Osteoblast (primary cell): ENCODE measurements around the gene PODXL2. TPM values are rescaled to one million over a fixed set of nuclear protein-coding genes. Genes with fewer than 3 reads are reported as not detected.

Experiments
- DNase-seq: peaks from one replicate; pipeline ENCODE4 v3.0.0; 2011; ENCODE audit warnings: low spot score, mixed read lengths; ENCODE audit not compliant: insufficient read length; ENCODE audit errors: missing footprints
- H2AFZ ChIP-seq: 2 replicates; pipeline ENCODE4 v1.6.0; 2011; ENCODE audit warnings: mild to moderate bottlenecking, low read length
- H3K27ac ChIP-seq: 2 replicates; pipeline ENCODE4 v1.5.1; 2011; ENCODE audit warnings: mild to moderate bottlenecking, low read depth, low read length, moderate library complexity
- H3K27me3 ChIP-seq: 2 replicates; pipeline ENCODE4 v1.6.0; 2012; ENCODE audit warnings: mild to moderate bottlenecking, control low read depth, inconsistent platforms, low read length, moderate library complexity; ENCODE audit not compliant: insufficient read depth
- H3K36me3 ChIP-seq: 2 replicates; pipeline ENCODE4 v1.5.1; 2011; ENCODE audit warnings: mild to moderate bottlenecking, low read length, control low read depth, moderate library complexity; ENCODE audit not compliant: insufficient read depth
- H3K4me1 ChIP-seq: 2 replicates; pipeline ENCODE4 v1.5.1; 2011; ENCODE audit warnings: mild to moderate bottlenecking, low read length, control low read depth, moderate library complexity; ENCODE audit not compliant: insufficient read depth
- H3K4me2 ChIP-seq: 2 replicates; pipeline ENCODE4 v1.6.0; 2011; ENCODE audit warnings: mild to moderate bottlenecking, low read length; ENCODE audit not compliant: insufficient read depth
- H3K4me3 ChIP-seq: fragments of 200-600 bp; sonication (generic); 3 replicates; pipeline ENCODE4 v1.5.1; 2012; ENCODE audit warnings: mild to moderate bottlenecking, low read length, inconsistent platforms; ENCODE audit not compliant: insufficient read depth
- H3K79me2 ChIP-seq: 2 replicates; pipeline ENCODE4 v1.6.0; 2012; ENCODE audit warnings: mild to moderate bottlenecking, low read length, control low read depth, inconsistent platforms; ENCODE audit not compliant: insufficient read depth
- H3K9me3 ChIP-seq: 2 replicates; pipeline ENCODE4 v1.5.1; 2011; ENCODE audit warnings: low read depth, low read length, control low read depth
- H4K20me1 ChIP-seq: 2 replicates; pipeline ENCODE4 v1.6.0; 2012; ENCODE audit warnings: mild to moderate bottlenecking, low read length, control low read depth; ENCODE audit not compliant: insufficient read depth
- total RNA-seq: library from RNA; depleted of rRNA; stranded (reverse); fragments of >200 nt; gene quantifications from 2 replicates; pipeline ENCODE4 v1.2.3, GENCODE V29; 2012
- TF ChIP-seq, protein P1 (sequence below): IDR thresholded peaks from 2 replicates; pipeline ENCODE4 v1.5.1; 2011; ENCODE audit warnings: mild to moderate bottlenecking, low read depth, low read length, moderate library complexity; ENCODE audit errors: extremely low read depth

PODXL2 gene
- total RNA-seq, 1 donor, result 0.36 TPM

DNA sequence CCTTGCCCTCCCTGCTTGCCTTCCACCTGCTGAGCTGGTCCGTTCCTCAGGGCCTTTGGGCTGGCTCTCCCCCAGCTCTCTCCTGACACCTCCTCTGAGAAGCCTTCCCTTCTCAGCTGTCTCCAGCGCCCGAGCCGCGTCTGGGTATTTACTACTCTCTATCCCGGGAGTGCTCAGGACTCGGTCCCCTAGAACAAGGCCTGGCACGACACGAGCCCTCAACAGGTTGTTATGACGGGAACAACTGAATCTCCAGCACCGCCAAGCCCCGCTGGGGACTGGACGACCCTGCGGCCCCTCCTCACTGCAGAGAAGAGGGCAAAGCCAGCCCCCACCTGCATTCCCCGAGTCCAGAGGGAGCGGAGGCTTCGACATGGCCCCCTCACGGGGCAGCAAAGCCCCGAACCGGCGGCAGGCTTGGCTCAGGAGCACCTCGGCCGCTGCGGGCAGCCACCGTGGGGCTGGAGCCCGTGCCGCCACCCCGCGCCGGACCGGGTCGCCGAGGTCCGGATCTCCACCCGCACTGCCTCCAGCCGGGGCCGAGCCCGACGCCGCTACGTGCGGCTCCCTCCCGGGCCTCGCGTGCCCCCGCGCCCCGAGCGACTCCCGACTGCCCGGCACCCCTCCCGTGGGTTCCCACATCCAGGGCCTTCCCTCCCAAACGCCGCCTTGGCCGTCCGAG, 39.2 kb upstream of the PODXL2 start:
- TF ChIP-seq, protein P1, sequence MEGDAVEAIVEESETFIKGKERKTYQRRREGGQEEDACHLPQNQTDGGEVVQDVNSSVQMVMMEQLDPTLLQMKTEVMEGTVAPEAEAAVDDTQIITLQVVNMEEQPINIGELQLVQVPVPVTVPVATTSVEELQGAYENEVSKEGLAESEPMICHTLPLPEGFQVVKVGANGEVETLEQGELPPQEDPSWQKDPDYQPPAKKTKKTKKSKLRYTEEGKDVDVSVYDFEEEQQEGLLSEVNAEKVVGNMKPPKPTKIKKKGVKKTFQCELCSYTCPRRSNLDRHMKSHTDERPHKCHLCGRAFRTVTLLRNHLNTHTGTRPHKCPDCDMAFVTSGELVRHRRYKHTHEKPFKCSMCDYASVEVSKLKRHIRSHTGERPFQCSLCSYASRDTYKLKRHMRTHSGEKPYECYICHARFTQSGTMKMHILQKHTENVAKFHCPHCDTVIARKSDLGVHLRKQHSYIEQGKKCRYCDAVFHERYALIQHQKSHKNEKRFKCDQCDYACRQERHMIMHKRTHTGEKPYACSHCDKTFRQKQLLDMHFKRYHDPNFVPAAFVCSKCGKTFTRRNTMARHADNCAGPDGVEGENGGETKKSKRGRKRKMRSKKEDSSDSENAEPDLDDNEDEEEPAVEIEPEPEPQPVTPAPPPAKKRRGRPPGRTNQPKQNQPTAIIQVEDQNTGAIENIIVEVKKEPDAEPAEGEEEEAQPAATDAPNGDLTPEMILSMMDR, result no peak
- H3K4me1 ChIP-seq, result peaks cover 34% of the 10 kb centered on the region
- no peaks in the 10 kb centered on the region for H3K27me3 ChIP-seq
- peak overlapping the region; percentile 91 for H3K4me3 ChIP-seq
- peak overlapping the region; percentile 97 for H3K4me2 ChIP-seq
- peak overlapping the region; percentile 90 for H3K27ac ChIP-seq
- H4K20me1 ChIP-seq, result peaks cover 49% of the 10 kb centered on the region
- peak overlapping the region; percentile 72 for H2AFZ ChIP-seq
- DNase-seq, result peak; percentile 90
- no peaks in the 10 kb centered on the region for H3K9me3 ChIP-seq
- no peaks in the 10 kb centered on the region for H3K36me3 ChIP-seq
- H3K79me2 ChIP-seq, result peaks cover 54% of the 10 kb centered on the region

DNA sequence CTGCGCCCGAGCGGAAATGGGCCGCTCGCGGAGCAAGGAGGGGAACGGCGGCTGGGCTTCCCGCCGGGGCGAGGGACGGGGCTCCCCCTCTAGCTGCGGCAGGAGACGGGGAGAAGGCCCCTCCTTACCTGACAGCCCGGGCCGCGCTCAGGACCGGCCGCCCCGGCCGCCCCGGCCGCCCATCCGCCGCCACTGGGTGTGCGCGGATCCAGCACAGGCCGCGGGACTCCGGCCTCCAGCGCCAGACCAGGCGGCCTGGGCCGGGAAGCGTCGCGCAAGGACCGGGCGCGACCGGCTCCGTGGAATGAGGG, 38.7 kb upstream of the PODXL2 start:
- Histone ChIP-seq H3K27ac (peak overlapping the region; percentile 90), H3K36me3 (no peaks in the 10 kb centered on the region), H3K9me3 (no peaks in the 10 kb centered on the region), H3K4me1 (peaks cover 32% of the 10 kb centered on the region), H3K79me2 (peaks cover 49% of the 10 kb centered on the region), H2AFZ (peak overlapping the region; percentile 72), H4K20me1 (peaks cover 44% of the 10 kb centered on the region), H3K4me3 (peak overlapping the region; percentile 91), H3K27me3 (no peaks in the 10 kb centered on the region), H3K4me2 (peak overlapping the region; percentile 97)
- DNase-seq, result no peak
- TF ChIP-seq, protein P1, result no peak

DNA sequence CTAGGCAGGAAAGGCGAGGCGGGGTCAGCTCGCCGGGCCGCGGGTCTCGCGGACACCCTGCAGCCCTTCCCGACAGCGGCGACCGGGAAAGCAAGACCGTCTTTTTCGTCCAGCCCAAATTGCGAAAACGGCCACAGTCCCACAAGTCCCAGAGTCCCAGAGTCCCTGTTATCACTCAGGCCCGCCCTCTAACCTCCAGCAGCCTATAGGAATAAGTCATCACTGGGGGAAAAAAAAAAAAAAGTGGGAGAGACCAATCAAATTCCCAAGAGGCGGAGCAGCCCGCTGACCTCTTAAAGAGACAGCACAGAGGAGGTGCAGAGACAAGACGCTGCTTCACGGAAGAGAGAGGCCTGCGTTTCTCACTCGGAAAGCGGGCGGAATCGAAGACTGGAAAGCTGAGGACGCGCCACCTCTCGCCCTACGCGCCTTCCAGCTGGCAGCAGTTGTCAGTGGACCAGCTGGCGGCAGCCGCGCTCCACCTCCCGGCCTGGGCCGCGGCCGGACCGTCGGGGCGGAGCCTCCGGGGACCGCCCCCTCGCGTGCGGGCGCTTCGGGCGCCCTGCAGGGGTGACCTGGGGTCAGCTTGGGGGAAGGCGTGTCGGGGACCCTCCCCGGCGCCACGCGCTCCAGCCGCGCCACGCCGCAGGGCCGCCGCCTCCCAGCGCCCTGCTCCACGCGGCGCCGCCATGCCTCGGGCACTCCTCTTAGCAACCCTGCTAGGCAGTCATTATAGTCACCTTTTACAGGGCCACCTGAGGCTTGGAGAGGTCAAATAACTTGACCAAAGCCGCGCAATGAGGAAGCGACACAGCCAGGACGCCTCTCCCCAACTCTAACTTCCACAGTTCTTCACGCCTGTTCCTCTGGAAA, 38.2 kb upstream of the PODXL2 start, which contains the start of gene TPRA1:
TPRA1 (minus strand) TSS at position 141 of the 873 bp plus-strand sequence. CDS start 10,587 bp downstream, outside the sequence.
- peak within 1 kb of the TSS; percentile 91 for H3K4me3 ChIP-seq
- no peaks in the 10 kb centered on the region for H3K36me3 ChIP-seq
- DNase-seq, result peak; percentile 100
- H3K27me3 ChIP-seq, result no peaks in the 10 kb centered on the region
- peaks cover 43% of the 10 kb centered on the region for H3K79me2 ChIP-seq
- no peaks in the 10 kb centered on the region for H3K9me3 ChIP-seq
- H3K4me1 ChIP-seq, result peaks cover 26% of the 10 kb centered on the region
- H3K27ac ChIP-seq, result peak within 1 kb of the TSS; percentile 90
- H3K4me2 ChIP-seq, result peak within 1 kb of the TSS; percentile 97
- H2AFZ ChIP-seq, result peak within 1 kb of the TSS; percentile 95
- TF ChIP-seq, protein P1, result no peak
- H4K20me1 ChIP-seq, result peaks cover 38% of the 10 kb centered on the region

DNA sequence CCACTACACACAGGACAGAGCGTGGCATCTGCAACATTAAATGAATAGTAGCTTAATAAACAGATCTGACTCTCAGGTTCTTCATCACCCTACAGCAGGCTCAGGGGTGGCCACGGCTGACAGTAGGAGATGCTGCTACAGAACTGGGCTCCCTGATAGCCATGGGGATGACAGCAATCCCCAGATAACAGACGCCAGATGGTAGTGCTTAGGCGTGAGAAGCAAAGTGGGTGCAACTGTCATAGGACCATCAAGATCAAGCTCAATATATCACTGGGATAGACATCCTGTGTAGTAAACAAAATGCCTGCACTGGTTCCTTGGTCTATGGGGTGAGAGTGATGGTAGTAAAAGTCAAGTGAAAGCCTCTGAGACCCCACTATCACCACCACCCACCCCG, 35.8 kb upstream of the PODXL2 start:
- TF ChIP-seq, protein P1, result no peak
- H3K4me1 ChIP-seq, result peaks cover 23% of the 10 kb centered on the region
- no peaks in the 10 kb centered on the region for H3K9me3 ChIP-seq
- H3K79me2 ChIP-seq, result peaks cover 20% of the 10 kb centered on the region
- H3K4me3 ChIP-seq, result no peak overlapping the region
- no peak overlapping the region for H3K27ac ChIP-seq
- no peak overlapping the region for H2AFZ ChIP-seq
- H3K27me3 ChIP-seq, result no peaks in the 10 kb centered on the region
- H3K36me3 ChIP-seq, result no peaks in the 10 kb centered on the region
- H4K20me1 ChIP-seq, result peaks cover 15% of the 10 kb centered on the region
- H3K4me2 ChIP-seq, result no peak overlapping the region
- DNase-seq, result peak; percentile 9
